Loucy (cell line): ENCODE data around the gene GSX1.

Experiments
- EZH2phosphoT487 ChIP-seq: fragments of 200-600 bp; IDR thresholded peaks from 2 replicates; pipeline ENCODE4 v1.6.1; 2018; ENCODE audit warnings: antibody characterized with exemption, mild to moderate bottlenecking, moderate library complexity, borderline replicate concordance
- TF ChIP-seq, protein P1 (sequence below): fragments of 200-600 bp; sonication (generic); conservative IDR thresholded peaks from 2 replicates; pipeline ENCODE4 v1.5.1; 2014; ENCODE audit warnings: mild to moderate bottlenecking, antibody characterized with exemption, low read length

DNA sequence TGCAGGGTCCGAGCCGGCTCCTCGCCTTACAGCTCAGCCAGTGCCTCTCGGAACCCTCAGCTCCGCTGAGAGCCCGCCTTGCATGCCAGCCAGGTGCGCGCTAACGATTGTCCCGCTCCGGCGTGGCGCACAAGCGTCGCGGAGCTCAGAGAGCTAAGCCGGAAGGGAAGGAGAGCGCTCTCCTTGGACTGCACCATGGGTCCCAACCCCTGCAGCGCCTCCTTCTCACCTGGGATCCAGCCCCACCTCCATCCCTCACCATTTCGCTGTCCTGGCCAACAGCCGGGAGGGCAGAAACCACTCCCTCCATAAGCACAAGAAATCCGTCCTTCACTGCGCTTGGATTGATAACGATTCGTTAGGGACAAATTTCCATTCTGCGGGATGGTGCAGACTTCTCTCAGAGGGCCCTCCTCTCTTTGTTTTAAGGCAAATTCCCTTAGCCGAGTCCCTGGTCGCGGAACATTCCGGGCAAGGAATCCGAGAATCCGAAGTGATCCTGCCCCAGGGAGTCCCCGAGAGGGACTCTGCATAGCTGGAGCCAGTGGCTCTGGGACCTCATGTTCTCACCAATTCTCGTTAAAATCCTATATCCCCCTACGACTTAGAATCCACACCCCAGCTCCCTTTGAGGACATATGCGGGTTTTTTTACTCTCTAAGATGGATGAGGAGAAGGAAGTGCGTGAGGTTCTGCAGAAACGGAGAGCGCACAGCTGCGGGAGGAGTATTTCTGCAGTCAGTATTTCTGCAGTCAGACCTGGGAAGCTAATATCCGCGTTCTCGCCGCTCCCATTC, 2.8 kb downstream of the GSX1 start:
- TF ChIP-seq, protein P1, sequence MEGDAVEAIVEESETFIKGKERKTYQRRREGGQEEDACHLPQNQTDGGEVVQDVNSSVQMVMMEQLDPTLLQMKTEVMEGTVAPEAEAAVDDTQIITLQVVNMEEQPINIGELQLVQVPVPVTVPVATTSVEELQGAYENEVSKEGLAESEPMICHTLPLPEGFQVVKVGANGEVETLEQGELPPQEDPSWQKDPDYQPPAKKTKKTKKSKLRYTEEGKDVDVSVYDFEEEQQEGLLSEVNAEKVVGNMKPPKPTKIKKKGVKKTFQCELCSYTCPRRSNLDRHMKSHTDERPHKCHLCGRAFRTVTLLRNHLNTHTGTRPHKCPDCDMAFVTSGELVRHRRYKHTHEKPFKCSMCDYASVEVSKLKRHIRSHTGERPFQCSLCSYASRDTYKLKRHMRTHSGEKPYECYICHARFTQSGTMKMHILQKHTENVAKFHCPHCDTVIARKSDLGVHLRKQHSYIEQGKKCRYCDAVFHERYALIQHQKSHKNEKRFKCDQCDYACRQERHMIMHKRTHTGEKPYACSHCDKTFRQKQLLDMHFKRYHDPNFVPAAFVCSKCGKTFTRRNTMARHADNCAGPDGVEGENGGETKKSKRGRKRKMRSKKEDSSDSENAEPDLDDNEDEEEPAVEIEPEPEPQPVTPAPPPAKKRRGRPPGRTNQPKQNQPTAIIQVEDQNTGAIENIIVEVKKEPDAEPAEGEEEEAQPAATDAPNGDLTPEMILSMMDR = no peak
- TF ChIP-seq EZH2phosphoT487 = no peak
